HL-60 (cell line): ENCODE results near the gene FOXP3.

Source experiments
- CTCF ChIP-seq: IDR thresholded peaks from one replicate; pipeline ENCODE4 v1.5.1; 2011; ENCODE audit warnings: low read length, control low read depth, inconsistent platforms; ENCODE audit not compliant: insufficient read depth
- POLR2AphosphoS5 ChIP-seq: IDR thresholded peaks from 2 replicates; pipeline ENCODE4 v1.6.1; 2012; ENCODE audit warnings: low read depth

- TF ChIP-seq CTCF (no peak), POLR2AphosphoS5 (no peak)
These were observed 36.2 kb upstream of the FOXP3 start for GRCh38 chrX:49300703-49301102.
